HG03196 (cell line): ENCODE data around the gene HTT-AS.
"Not testable (repeated sequence)": the region's sequence is repeated elsewhere in the genome, so short reads cannot be mapped to it uniquely, and the experiment has no call there.

ENCODE experiments used
- ATAC-seq: cut with Tn5 transposase; IDR thresholded peaks from one replicate; pipeline ENCODE4 v1.9.1; 2021; ENCODE audit not compliant: unreplicated experiment

Gene HTT-AS

DNA sequence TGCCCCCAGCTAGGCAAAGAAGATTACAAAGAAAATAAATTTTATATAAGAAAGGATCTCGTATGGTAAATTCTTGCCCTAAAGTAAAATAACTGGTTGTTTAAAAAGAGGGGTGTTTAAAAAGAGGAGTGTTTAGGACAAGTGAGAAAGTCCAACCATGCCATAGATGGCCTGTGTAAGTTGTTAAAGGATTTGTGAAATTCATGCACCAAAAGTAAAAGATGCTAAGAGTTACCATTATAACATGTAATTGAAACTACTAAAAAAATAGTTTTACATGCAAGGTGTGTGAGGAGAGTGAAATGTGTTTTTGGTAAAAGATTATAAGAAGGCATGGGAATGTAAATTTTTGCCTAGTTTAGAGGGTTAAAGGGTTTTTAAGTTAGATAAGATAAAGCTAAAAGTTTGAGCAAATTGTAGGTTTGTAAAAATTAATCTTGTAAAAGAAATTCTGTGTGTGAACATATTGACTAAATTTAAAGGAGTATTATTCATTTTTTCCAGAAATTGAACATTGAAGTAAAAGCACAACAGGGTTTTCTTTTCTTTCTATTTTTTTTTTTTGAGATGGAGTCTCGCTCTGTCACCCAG, 20.1 kb downstream of the HTT-AS start:
- no peak for ATAC-seq

DNA sequence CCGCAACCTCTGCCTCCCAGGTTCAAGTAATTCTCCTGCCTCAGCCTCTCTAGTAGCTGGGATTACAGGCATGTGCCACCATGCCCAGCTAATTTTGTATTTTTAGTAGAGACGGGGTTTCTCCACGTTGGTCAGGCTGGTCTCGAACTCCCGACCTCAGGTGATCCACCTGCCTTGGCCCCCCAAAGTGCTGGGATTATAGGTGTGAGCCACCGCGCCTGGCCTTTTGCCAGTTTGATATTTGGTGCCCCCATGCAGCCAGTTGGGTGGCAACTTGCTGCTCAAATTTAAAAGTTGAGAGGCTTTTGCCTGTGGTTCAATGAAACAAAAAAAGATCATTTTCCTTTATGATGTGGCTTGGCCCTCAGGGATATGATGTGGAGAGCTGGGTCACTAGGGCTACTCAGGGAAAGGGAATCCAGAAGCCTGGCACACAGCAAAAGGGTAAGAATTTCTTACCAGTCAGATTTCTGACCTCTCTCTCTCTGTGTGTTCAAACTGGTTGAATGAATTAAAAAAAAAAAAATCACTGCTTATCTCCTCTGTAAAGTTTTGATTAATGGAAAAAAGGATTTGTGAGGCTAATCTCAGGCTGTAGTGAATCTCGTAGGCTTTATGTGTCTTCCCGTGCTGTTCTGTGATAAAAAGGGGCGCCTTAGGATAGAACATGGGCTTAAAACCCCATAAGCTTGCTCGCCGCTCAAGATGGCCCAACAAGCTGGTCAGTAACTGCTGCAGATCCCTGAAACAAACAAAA, 23.0 kb downstream of the HTT-AS start:
- ATAC-seq = not testable (repeated sequence)

DNA sequence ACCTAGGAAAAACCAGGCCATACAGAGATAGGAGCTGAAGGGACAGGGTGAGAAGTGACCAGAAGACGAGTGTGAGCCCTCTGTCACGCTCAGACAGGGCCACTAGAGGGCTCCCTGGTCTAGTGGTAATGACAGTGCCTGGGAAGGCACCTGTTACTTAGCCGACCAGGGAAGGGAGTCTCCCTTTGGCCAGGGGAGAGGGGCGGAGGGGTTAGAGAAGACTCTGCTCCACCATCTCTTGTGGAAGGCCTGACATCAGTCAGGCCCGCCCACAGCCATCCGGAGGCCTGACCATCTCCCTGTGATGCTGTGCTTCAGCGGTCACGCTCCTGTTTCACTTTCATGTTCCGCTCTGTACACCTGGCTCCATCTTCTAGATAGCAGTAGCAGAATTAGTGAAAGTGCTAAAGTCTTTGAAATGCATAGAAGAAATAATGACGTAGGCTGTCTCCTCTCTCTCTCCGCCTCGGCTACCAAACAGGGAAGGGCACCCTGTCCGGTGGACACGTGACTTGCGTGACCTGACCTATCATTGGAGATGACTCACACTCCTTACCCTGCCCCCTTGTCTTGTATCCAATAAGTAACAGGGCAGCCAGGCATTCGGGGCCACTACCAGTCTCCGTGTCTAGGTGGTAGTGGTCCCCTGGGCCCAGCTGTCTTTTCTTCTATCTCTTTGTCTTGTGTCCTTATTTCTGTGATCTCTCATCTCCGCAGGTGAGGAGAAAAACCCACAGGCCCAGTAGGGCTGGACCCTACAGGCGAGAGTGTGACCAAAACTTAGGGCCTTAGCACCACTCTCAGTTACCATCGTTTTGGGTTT, 26.7 kb downstream of the HTT-AS start:
- ATAC-seq = peak; percentile 94

DNA sequence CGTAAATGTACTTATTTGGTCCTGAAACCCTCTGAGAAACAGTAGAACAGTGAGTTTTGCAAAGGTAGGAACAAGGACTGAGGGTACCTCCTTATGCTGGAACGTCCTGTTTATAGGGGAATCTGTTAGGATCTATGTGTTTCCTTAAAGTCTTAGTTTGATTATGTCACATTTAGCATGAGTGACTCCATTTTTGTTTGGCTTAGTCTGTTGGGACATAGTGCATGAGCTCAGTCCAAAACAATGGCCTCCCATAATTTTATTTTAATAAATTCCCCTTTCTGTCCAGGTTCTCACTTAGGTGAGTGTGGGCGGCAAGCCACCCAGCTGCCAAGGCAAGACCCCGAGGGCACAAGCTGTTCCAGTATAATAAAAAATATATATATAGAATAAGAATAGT, 27.7 kb downstream of the HTT-AS start:
- no peak for ATAC-seq

DNA sequence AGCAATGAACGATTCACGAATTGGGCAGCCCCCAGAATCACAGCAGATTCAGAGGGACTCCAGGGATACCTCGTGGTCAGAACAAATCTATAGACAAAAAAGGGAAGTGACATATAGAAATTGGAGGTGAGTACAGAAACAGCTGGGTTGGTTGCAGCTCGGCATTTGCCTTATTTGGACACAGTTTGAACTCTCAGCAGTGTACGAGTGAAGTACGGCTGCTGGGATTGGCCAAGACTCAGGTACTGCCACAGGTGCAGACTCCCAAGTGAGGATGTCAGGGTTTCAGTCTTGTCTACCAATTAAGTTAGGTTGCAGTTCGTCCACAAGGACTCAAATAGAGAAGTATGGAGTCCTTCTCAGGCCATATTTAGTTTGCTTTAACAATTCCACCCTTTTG, 28.2 kb downstream of the HTT-AS start:
- no peak for ATAC-seq

DNA sequence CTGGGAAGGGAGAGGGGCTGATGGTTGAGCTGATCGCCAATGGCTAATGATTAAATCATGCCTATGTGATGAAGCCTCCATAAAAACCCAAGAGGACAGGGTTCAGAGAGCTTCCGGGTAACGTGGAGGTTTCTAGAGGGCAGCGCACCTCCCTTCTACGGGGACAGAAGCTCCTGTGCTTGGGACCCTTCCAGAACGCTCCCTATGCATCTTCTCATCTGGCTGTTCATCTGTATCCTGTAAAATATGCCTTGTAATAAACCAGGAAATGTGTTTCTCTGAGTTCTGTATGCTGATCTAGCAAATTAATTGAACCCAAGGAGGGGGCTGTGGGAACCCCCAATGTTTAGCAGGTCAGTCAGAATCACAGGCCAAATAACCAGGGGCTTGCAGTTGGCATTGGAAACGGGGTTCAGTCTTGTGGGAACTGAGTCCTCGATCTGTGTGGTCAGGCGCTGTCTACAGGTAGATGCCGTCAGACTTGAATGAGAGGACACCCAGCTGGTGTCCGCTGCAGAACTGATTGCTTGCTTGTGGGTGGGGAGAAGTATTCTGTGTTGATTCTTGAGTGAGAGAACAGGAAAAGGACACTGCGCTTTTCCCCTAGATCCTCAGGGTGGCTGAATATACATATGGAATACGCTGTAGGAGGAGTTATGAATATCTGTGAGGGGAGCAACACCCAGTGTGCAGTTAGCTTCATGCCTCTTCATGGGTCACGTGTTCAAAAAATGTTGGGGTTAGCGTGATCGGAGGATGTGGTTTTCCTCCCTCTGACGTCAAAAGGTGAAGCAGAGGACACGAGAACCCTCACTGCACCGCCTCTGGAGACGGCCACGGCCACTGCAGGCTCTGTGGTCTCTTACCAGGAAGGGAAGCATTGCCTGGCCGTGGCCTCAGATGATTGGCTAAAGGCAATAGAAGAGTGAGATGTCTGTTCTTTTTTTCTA, 29.2 kb downstream of the HTT-AS start:
- ATAC-seq = no peak

DNA sequence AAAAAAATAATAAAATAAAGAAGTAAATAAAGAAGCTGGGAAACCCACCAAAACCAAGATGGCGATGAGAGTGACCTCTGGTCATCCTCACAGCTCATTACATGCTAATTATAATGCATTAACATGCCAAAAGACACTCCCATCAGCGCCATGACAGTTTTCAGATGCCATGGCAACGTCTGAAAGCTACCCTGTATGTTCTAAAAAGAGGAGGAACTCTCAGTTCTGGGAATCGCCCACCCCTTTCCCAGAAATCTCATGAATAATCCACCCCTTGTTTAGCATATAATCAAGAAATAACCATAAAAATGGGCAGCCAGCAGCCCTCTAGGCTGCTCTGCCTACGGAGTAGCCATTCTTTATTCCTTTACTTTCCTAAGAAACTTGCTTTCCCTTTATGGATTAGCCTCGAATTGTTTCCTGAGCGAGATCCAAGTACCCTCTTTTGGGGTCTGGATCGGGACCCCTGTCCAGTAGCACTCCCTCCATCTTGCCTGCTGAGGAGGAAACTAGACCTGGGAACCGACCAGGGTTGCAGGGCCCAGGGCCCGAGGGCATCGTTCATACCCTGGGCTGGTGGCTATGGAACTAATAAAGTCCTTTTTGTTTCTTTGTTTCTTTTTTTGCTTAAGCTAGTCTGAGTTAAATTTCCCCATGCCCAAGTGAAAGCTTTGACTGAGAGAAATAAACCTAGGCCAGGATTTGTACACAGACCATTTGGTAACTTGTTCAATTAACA, 30.9 kb downstream of the HTT-AS start:
- ATAC-seq = no peak

DNA sequence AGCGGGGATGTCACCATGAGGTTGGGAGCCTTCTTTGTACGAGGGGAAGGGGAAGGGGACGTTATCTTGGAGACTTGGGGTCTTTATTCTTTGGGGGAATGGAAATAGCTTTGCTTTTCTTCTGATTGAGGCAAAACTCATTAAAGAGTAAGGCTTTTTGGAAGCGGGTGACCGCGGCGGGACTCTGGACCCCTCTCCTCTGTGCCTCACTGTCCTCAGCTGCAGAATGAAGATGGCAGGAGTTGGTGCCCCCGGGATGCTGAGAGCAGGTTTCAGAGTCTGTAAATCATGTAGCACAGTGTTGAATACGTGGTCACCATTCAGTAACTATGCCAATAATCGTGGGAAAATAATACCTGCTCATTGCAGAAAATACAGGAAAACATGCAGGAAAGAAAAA, 32.1 kb downstream of the HTT-AS start:
- ATAC-seq = no peak

DNA sequence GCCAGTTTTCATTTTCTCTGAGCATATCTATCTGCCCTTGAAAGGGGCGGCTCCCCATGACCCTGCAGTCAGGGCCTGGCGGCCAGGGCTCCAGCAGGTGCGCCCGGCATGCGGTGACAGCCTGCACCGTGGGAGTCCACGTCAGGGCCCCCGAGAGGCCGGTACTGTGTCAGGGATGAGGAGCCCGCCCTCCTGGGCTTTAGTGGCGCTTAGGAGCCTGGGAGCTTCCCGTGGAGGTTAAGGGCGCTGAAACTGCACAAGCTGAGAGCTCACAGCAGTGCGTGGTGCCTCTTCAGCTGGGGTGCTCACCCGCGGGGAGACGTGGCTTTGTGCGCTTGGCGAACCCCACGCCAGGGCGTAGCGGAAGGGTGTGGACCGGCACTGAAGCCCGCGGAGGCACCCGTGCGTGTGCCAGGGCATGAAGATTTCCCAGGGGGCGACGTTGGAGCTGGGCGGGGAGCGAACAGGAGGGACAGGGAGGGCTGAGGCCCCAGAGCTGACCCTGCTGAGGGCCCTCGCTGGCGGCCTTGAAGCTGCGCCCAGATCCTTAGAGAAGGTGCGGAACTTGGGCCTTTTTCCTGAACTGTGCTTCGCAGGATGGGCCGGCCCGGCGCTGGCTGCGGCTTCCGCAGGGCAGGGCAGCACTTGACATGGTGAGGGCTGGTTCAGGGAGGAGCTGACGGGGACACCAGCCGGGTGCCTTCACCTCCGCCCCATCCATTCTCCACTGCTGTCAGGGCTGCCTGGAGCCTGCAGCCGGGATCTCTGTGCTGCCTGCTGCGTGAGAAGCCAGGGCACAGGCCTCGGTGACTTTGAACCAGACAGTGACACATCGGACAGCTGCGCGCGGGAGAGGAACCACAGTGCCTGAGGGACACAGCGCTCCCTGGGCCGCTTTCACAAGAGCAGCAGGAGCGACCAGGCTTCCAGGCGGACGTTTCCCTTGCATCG, 32.9 kb downstream of the HTT-AS start:
- no peak for ATAC-seq

DNA sequence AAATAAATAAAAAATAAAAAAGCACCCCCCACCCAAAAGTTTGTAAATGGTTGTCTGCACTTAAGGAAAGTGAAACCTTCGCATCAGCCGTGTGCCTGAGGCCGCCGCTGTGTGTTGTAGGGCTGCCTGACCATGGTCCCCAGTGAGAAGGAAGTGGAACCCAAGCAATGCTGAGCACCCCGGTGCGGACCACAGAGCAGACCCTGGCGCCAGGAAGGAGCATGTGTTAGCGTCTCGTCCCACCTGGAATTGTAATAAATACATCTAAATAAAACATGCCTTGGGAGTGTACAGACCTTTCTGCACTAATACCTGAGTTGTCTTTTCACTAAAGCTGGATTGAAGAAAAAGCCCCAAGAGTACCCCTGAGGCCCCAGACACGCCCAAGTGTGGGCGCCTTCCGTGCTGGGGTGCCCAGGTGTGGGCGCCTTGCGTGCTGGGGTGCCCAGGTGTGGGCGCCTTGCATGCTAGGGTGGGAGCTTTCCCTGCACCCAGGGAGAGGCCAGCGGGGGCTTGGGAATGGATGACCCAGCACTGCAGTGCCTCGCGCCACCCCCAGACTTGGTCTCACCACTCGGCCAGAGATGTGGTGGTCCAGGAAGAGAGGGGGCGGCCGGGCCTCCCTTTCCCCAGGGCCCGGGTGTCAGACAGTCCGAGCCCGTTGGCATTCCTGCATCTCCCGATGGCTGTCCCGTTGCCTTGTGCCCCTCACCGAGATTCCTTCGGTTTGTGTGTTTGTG, 33.7 kb downstream of the HTT-AS start:
- no peak for ATAC-seq

DNA sequence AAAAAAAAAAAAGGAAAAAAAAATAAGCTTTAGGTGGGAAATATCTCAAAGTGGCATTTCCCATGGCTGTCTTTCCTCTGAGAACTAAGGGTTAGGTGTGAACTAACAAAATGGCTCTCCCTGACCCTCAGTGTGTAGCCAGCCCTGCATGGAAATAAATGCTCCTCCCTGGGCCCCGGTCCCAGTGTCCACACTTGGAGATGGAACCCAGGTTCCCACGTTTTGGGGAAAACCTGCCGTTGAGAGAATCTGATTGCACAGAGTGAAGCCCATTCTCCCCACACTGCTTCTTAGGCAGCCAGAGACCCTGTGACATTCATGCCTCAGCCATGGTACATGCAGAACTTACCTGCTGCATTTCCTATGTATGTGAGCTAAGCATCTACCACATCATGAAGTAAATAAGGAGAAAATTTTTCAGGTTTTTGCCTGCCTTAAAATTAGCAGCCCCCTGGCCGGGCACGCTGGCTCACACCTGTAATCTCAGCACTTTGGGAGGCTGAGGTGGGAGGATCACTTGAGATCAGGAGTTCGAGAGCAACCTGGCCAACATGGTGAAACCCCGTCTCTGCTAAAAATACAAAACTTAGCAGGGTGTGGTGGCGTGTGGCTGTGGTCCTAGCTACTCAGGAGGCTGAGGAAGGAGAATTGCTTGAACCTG, 34.5 kb downstream of the HTT-AS start:
- ATAC-seq = no peak

DNA sequence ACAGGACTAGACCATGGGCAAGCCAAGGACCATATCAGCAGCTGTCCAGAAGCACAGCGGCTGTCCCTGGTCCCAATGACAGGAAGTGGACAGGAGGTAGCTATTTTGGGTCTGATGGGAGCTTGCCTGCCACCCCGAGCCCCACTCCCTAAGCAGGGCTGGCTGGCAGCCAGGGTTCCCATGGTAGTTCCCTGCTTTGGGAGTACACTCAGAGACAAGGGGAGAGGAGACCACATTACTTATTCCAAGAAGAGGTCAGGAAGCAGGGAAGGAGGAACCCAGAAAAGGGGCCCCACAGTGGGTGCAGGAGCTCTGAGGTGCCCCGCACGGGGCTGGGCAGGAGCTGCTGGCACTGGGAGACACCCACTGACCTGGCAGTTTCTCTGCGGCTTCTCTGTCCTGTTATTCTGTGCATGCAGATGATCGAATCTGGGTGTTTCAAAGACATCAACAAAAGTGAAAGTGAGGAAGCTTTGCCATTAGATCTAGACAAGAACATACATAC, 36.3 kb downstream of the HTT-AS start:
- no peak for ATAC-seq

DNA sequence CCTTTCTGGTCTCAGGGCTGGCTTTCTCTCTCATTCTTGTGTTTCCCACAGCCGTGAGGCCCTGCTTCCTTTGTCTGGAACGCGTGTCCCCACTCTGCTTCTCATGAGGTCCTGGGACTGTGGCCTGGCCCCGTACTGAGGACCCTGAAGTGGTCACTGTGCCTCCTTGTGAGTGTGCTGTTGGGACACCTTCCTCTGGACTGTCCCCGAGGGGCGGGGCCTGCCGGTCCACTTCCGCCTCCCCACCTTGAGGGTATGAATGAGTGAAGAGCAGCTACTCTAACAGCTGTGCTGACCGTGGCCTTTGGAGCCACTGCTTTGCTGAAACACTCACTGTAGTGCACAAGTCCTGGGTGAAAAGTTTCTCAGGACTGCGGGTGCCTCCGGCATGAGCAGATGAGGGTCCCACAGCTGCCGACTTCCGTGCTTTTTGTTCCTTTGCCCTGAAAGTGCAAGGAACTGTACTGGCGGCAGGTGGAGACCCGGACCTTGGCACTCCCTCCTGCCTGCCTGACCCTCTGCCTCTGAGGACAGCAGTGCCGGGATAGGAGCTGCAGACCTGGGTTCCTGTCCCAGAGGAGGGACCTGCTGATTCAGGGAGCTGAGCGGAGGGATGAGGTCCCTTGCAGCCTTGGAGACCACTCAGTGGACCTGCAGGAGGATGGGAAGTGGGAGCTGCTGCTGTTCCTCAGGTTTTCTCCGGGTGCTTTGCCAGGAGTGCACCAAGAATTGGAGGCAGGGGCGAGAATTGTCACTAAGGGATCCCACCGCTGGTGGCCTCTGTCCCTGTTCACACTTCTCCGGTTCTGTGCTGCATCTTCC, 38.0 kb downstream of the HTT-AS start:
- ATAC-seq = no peak

DNA sequence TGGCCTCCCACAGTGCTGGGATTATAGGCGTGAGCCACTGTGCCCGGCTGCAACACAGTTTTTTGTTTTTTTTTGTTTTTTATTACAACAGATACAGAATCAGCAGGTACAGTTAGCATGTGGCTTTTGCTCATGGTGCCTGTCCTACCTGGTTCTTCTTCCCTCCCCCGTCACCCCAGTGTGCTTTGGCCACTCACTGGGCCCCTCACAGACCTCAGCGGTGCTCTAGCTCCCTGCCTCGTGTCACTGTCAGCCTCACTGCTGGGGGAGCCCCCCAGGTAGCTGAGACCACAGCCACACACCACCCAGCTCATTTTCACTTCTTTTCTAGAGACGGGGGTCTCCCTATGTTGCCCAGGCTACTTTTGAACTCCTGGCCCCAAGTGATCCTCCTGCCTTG, 38.7 kb downstream of the HTT-AS start:
- no peak for ATAC-seq

DNA sequence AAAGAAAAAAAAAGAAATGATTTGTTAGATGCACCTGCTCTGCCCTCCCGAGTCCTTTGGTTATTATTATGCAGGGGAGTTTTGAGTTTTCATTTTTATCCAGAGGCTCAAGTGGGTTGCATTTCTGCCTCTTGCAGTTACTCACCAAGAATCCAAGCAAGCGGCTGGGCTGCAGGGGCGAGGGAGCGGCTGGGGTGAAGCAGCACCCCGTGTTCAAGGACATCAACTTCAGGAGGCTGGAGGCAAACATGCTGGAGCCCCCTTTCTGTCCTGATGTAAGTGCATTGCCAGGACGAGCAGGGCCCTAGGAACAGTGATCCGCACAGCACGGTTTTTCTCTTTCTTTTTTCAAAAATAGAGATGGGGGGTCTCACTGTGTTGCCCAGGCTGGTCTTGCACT, 39.1 kb downstream of the HTT-AS start:
- no peak for ATAC-seq

DNA sequence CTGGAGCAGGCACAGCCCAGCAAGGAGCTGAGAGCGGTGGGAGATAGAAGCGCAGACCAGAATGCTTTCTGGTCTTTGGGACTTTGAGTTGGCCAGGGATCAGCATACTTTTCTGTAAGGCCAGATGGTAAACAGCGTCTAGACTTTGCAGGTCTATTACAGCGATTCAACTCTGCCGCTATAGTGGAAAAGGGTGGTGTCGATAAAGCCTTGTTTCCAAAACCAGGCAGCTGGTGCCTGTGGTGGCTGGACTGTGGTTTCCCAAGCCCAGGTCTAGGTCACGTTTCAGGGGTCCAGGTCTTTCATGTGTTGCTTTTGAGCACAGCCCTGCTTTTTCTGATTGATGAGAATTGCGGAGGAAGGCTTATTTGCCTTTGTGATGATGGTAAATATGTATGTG, 40.1 kb downstream of the HTT-AS start:
- no peak for ATAC-seq
